ENCODE measurements around the gene MAN1C1.

GRCh38 chr1:25784575-25785051, 168.0 kb downstream of the MAN1C1 start:
- no peak for TF ChIP-seq CTCF (IDR thresholded peaks at IDR 0.05)
- TF ChIP-seq POLR2A (IDR thresholded peaks at IDR 0.05): no peak
- no peak for TF ChIP-seq POLR2AphosphoS5 (IDR thresholded peaks at IDR 0.05)
- TF ChIP-seq EP300 (IDR thresholded peaks at IDR 0.05): no peak

Data from sigmoid colon (tissue), 4 donors.